GM19452 (cell line): ENCODE measurements around the gene TTN.
A peak's percentile ranks its signal among the peaks of the same experiment; 100 is the strongest.

ENCODE experiments used
- ATAC-seq: cut with Tn5 transposase; IDR thresholded peaks from one replicate; pipeline ENCODE4 v1.9.1; 2021; ENCODE audit not compliant: unreplicated experiment

Gene TTN

DNA sequence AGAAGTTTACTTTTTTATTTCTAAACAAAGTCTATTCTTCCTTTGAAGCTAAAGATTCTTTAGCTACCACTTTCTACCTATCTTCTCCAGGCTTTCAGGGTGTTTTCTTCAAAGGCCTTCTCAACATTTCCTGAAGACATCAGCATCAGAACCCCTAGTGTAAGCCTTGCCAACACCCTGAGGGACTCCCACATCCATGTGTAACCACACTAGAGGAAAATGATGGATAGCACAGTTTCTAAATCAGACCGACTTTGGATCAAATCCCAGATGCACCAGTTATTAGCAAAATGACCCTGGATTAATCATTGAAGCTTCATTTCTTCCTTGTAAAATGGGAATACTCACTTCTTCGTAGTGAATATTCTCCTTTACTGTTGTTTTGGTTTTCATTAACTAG lies 4.7 kb upstream of the TTN start:
- no peak for ATAC-seq

GRCh38 chr2:178811045-178811444 lies 3.8 kb upstream of the TTN start:
- ATAC-seq, result no peak

GRCh38 chr2:178810422-178810821 lies 3.2 kb upstream of the TTN start:
- ATAC-seq, result no peak

DNA sequence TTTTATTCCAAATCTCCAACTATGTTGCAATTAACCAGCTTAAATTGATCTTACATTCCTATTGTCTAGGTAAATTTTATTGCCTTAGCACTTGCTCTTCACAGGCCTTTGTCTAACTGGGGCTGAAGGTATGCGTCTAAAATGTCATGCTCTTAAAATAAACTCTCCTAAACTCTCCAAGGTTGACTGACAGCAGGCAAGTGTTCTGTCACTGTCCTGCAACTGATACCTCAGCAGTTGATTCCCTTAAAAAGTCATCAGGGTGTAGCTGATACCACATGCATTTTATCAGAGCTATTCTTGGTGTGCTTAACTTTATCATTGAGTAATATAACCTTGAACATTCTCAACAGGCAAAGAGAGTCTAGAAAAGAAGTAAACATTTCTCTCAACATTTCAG lies 680 bp downstream of the TTN start:
- ATAC-seq, result no peak

GRCh38 chr2:178805457-178805856 lies 1.8 kb downstream of the TTN start:
- ATAC-seq, result no peak

GRCh38 chr2:178804791-178805190 lies 2.4 kb downstream of the TTN start:
- no peak for ATAC-seq

DNA sequence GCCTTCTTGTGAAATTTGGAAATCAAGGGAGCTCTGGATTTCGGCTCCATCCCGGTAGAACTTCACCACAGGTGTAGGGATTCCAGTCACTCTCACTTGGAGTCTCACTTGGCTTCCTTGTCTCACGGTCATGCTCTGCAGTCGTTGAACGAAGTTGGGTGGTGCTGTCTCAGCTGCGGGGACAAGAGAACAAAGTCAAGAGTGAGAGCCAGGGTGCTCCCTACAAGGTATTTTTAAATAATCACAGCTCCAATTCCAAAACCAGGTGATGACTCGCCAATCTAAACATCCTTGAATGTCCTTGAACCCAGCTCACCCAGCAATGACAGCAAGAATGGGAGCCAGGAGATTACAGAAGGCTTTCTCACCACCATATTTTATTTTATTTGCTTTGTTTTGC lies 6.7 kb downstream of the TTN start:
- no peak for ATAC-seq

GRCh38 chr2:178799305-178799704 lies 7.9 kb downstream of the TTN start:
- ATAC-seq, result no peak

DNA sequence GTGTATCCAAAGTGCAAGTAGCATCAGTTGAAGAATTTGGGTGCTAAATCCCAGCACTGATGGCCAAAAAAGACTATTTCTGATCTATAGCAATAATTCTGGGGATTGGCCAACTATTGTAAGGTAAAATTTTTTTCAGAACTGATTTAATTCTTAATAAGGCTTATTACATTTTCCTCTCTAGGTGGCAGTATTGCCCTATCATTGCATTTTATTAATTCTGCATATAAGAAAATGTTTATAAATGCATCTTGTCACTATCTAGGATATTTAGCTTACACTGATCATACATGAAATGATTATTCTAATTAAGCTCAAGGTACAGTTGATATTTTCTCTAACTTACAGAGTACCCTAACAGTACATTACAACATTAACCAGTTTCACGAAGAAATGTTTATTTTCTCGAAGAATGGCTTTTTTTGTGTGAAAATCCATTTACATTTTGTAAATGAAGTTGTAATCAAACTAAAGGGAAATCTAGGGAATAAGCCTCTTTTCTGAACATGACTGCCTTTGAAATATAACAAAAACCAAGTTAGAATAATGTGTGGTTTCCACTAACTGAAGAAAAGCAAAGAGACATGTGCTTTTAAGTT lies 11.0 kb downstream of the TTN start:
- no peak for ATAC-seq

DNA sequence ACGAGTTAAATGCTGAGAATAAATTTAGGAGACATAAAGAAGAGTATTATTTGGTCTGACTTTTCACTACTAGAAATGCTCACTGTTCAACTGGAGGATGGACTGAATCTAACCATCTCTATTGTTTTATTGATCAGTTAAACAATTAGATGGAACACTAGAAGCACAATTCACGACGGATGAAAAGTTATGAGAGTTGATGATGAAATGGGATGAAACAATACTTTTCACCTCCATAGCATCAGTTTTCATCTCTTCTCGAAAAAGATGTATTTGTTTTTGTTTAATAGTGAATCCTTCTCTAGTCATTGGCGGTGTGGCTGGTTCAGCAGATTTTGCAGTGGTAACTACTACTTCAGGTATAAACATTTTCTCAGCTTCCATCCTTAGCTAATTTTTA lies 19.3 kb downstream of the TTN start:
- ATAC-seq, result no peak

GRCh38 chr2:178787155-178787554 lies 20.1 kb downstream of the TTN start:
- no peak for ATAC-seq

DNA sequence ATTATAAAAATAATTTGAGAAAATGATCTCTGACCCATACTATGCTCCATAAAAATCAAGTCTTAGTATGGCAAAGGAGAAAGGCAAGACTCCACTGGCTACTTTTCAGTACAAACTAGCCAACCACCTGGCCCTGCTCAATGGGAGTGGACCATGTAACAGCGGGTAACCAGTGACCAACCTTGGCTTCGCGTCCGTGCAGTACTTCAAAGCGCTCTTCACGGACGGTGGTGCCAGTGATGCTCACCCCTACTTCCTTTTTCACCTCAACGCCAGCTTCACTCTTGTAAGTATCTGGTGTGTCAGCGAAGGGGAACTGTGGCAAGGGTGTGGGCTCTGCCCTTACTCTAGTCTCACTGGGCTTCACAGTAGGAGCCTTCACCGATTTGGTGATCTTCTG lies 23.3 kb downstream of the TTN start:
- ATAC-seq, result no peak

GRCh38 chr2:178782236-178782635 lies 25.0 kb downstream of the TTN start:
- no peak for ATAC-seq

DNA sequence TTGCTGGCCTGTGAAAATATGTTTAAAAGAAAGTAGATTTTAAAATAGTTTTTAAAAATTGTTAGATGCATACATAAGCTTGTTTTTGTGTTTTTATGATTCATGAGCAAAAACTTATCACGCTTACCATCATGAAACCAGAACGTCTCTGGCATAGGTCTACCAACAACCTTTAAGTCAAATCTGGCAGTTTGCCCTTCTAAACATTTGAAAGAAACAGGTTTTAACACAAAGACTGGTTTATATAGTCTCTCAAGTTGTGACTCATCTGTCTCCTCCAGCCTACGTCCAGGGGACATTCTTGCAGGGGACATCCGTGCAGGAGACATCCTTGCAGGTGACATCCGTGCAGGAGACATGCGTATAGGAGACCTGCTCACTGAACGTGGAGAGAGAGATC lies 29.6 kb downstream of the TTN start:
- no peak for ATAC-seq

GRCh38 chr2:178776751-178777150 lies 30.5 kb downstream of the TTN start:
- no peak for ATAC-seq

GRCh38 chr2:178775975-178776374 lies 31.2 kb downstream of the TTN start:
- no peak for ATAC-seq

DNA sequence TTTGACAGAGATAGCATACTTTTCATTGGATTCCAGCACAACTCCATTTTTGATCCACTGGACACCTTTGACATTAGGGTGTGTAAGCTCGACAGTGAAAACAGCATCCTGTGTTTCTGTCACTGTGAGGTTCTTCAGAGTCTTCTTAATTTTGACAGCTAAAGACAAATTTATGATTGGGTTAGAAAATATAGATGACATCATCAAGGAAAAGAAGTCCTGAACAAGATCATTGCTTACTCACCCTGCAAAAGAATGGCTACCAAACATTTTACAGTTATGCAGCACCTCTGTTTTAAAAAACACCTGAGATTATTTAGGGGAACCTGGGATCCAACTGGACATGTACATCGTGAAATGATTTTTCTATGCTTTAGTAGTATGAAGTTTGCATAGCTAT lies 36.7 kb downstream of the TTN start:
- ATAC-seq, result no peak

- ATAC-seq, result no peak
These were observed 39.8 kb downstream of the TTN start for GRCh38 chr2:178767094-178768060.

GRCh38 chr2:178764097-178764496 lies 43.1 kb downstream of the TTN start:
- ATAC-seq, result no peak

GRCh38 chr2:178761759-178762371 lies 45.4 kb downstream of the TTN start:
- peak; percentile 64 for ATAC-seq

DNA sequence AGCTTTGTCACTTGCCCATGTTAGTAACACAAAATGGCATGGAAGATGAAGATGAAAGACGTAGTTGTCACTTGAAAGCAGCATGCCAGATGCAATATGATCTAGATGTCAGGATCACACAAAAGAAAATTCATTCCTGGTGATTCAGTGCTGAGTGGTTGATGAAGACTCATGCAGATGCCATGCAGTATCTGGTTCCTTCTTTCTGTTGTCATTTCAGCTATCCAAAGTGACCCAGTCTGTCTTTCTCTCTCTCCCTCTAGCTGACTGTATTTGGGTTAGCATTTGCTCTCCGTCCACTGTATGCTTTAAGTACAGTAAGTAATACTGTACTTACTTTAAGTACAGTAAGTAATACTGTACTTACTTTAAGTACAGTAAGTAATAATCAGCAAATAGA lies 50.4 kb downstream of the TTN start:
- ATAC-seq, result no peak

DNA sequence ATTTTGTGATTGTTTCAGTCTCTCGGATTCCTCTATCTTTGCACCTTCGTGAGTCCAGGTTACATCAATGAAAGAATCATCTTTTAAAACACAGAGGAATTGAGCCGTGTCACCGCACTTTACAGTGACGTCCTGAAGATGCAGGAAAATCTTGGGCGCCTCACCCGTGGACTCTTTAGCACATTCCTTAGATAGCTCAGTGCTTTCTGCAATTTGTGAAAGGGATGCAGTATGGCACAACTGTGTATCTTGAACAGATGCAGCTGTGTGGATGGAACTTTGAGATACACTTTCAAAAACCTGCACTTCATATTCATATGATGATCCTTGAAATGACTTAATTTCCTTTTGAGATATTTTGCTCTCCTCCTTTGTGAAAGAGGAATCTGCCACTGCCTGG lies 50.9 kb downstream of the TTN start:
- ATAC-seq, result no peak
